Activated CD8-positive, alpha-beta T cell treated with anti-CD3 and anti-CD28 coated beads for 36 hours (primary cell): ENCODE data around the gene LPAR1. TPM values are rescaled to one million over a fixed set of nuclear protein-coding genes. Genes with fewer than 3 reads are reported as not detected.

Experiments
- ATAC-seq: fragments of 200-7000 bp; cut with Tn5 transposase; one replicate; pipeline ENCODE4 v1.10.0; 2021; ENCODE audit warnings: mild to moderate bottlenecking, moderate library complexity
- CTCF ChIA-PET: fragments of 350-600 bp; sonication (Branson Sonifier 250); formaldehyde crosslinking; loops from one replicate; lab custom pipeline; 2021; ENCODE audit warnings: antibody characterized with exemption; lab: Charles Lee
- POLR2A ChIA-PET: fragments of 350-600 bp; sonication (Branson Sonifier 250); formaldehyde crosslinking; loops from one replicate; lab custom pipeline; 2021; ENCODE audit warnings: antibody characterized with exemption; lab: Charles Lee
- DNase-seq: peaks from one replicate; pipeline ENCODE4 v3.0.0-alpha.2; 2020
- H3K27ac Mint-ChIP-seq: one replicate; pipeline ENCODE4 v1.8.0; 2021; ENCODE audit warnings: mild to moderate bottlenecking, mixed read lengths
- H3K27me3 Mint-ChIP-seq: one replicate; pipeline ENCODE4 v1.8.0; 2021; ENCODE audit warnings: mixed read lengths
- H3K36me3 Mint-ChIP-seq: one replicate; pipeline ENCODE4 v1.8.0; 2021; ENCODE audit warnings: low read depth, mixed read lengths
- H3K4me1 Mint-ChIP-seq: one replicate; pipeline ENCODE4 v1.8.0; 2021; ENCODE audit warnings: low read depth, mixed read lengths
- H3K4me3 Mint-ChIP-seq: one replicate; pipeline ENCODE4 v1.8.0; 2021; ENCODE audit warnings: mild to moderate bottlenecking, moderate library complexity, mixed read lengths
- H3K9me3 Mint-ChIP-seq: one replicate; pipeline ENCODE4 v1.8.0; 2021; ENCODE audit warnings: mixed read lengths
- CTCF ChIP-seq: fragments of 200-600 bp; IDR thresholded peaks from one replicate; pipeline ENCODE4 v1.8.0; 2022; ENCODE audit warnings: antibody characterized with exemption, mild to moderate bottlenecking
- intact Hi-C: fragments of 100-400 bp; cut with micrococcal nuclease; formaldehyde crosslinking; loops from one replicate; pipeline ENCODE4 v1.10.0; 2022
- total RNA-seq, 2 experiments: library from RNA; stranded (reverse); gene quantifications; one replicate each; pipeline ENCODE4 v1.2.3, GENCODE V29; 2021

The LPAR1 gene
- total RNA-seq, 2 experiments from 2014 or later: not detected

DNA sequence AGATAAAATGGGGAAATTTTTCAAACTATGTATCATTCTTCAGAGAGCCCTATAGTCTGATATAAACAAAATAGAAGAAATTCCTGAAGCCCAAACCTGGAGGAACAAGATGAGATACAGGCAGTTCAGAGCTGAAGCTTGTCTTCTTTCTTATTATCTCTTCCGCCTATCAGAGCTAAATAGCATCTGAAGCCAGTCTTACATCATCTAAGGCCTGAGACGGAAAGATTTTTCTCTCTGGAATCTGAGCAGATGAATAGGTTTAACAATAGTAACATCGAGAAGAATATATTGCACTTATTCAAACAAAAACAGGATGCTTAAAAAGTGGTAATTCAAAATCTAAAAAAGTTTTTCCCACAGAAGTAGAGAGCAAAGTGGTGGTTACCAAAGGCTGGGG lies 59.8 kb downstream of the LPAR1 start:
- no peak overlapping the region for H3K4me3 Mint-ChIP-seq
- ChIA-PET POLR2A (no interaction called here), CTCF (no interaction called here)
- H3K36me3 Mint-ChIP-seq: no peaks in the 10 kb centered on the region
- no peak for DNase-seq
- intact Hi-C loops: no loop called here
- no peaks in the 10 kb centered on the region for H3K9me3 Mint-ChIP-seq
- no peak for TF ChIP-seq CTCF
- H3K27me3 Mint-ChIP-seq: no peaks in the 10 kb centered on the region
- no peak for ATAC-seq
- H3K4me1 Mint-ChIP-seq: no peaks in the 10 kb centered on the region
- no peak overlapping the region for H3K27ac Mint-ChIP-seq

DNA sequence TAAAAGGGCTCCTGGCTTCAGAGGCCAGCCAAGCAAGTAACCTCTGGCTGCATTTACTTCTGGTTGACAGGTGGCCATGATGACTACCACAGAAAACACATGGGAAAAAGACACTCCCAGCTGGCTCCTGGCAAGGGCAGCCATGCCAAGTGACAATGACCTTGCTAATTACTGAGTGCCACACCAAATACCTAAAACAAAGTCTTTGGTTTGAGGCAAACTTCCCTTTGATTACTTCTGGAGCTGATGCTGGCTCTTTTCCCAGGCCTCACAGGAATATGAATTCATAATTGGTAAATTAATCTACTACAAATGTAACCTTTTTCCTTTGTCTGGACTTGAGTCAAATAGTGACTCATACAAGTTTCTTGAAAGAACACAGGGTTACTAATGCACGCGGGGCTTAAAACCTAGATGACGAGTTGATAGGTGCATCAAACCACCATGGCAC lies 61.0 kb downstream of the LPAR1 start:
- Mint-ChIP-seq H3K27ac (no peak overlapping the region), H3K36me3 (no peaks in the 10 kb centered on the region), H3K4me3 (no peak overlapping the region), H3K9me3 (no peaks in the 10 kb centered on the region), H3K4me1 (no peaks in the 10 kb centered on the region), H3K27me3 (no peaks in the 10 kb centered on the region)
- ChIA-PET CTCF (no interaction called here), POLR2A (no interaction called here)
- intact Hi-C loops: no loop called here
- TF ChIP-seq CTCF: no peak
- no peak for ATAC-seq
- DNase-seq: no peak

GRCh38 chr9:110975969-110976368 lies 62.3 kb downstream of the LPAR1 start:
- H3K36me3 Mint-ChIP-seq: no peaks in the 10 kb centered on the region
- TF ChIP-seq CTCF: no peak
- ChIA-PET CTCF (no interaction called here), POLR2A (no interaction called here)
- intact Hi-C loops: no loop called here
- no peaks in the 10 kb centered on the region for H3K9me3 Mint-ChIP-seq
- H3K4me1 Mint-ChIP-seq: no peaks in the 10 kb centered on the region
- no peak for ATAC-seq
- no peak for DNase-seq
- no peak overlapping the region for H3K4me3 Mint-ChIP-seq
- no peak overlapping the region for H3K27ac Mint-ChIP-seq
- H3K27me3 Mint-ChIP-seq: no peaks in the 10 kb centered on the region

GRCh38 chr9:110975278-110975677 lies 63.0 kb downstream of the LPAR1 start:
- H3K27me3 Mint-ChIP-seq: no peaks in the 10 kb centered on the region
- intact Hi-C loops: no loop called here
- no peaks in the 10 kb centered on the region for H3K9me3 Mint-ChIP-seq
- ATAC-seq (no peak), DNase-seq (no peak)
- H3K27ac Mint-ChIP-seq: no peak overlapping the region
- no peak overlapping the region for H3K4me3 Mint-ChIP-seq
- H3K4me1 Mint-ChIP-seq: no peaks in the 10 kb centered on the region
- TF ChIP-seq CTCF: no peak
- H3K36me3 Mint-ChIP-seq: no peaks in the 10 kb centered on the region
- ChIA-PET POLR2A (no interaction called here), CTCF (no interaction called here)

- intact Hi-C loops: no loop called here
- ATAC-seq (no peak), DNase-seq (no peak)
- no peaks in the 10 kb centered on the region for H3K27me3 Mint-ChIP-seq
- no peaks in the 10 kb centered on the region for H3K4me1 Mint-ChIP-seq
- no peaks in the 10 kb centered on the region for H3K9me3 Mint-ChIP-seq
- ChIA-PET POLR2A (interaction anchor here (0.7 kb wide), 1 partner anchor 221 kb away, joined by 3 read pairs; no protein-coding TSS in a partner anchor), CTCF (no interaction called here)
- TF ChIP-seq CTCF: no peak
- no peak overlapping the region for H3K27ac Mint-ChIP-seq
- no peaks in the 10 kb centered on the region for H3K36me3 Mint-ChIP-seq
- no peak overlapping the region for H3K4me3 Mint-ChIP-seq
Observed at GRCh38 chr9:110971705-110972104, 66.6 kb downstream of the LPAR1 start.
